ENCODE measurements around the gene NPTXR. TPM values are rescaled to one million over a fixed set of nuclear protein-coding genes. Genes with fewer than 3 reads are reported as not detected.

Gene NPTXR
- total RNA-seq, 4 donors from 2014 or later = 7.9 to 21.7 (median 12.5) TPM

DNA sequence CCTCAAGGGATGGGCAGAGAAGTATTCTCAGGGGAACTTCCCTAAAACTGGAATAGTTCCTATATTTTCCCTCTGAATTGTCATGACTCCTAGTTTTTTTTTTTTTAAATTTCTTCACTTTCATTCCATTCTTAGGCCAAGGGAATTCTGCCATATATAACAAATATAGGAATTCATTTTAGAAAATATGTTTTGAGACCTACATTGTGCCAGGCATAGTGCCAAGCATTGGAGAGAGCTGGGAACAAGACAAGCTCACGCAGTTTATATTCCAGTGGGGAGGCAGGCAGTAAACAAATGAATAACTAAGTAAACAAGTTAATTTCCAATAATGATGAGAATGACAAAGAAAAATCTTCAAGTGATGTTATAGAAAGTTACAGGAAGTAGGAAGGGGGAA is 2.6 kb upstream of the NPTXR start:
- no peak for ATAC-seq
- H3K27me3 ChIP-seq = no peaks in the 10 kb centered on the region
- 89% methylated on average over 1 of the region's 1 CpG; no CpG with 5 or more reads in 1 of the 2 donors for WGBS, 2 donors (ENCODE audit: low coverage in 1 of 2)
- peaks cover 0 to 28% (median 2%) of the 10 kb centered on the region in 3 donors for H3K4me1 ChIP-seq
- H3K9me3 ChIP-seq = no peaks in the 10 kb centered on the region
- H3K4me3 ChIP-seq = no peak overlapping the region
- TF ChIP-seq EP300 (IDR thresholded peaks at IDR 0.05) = no peak
- no peak for TF ChIP-seq POLR2A (IDR thresholded peaks at IDR 0.05)
- TF ChIP-seq POLR2AphosphoS5 (IDR thresholded peaks at IDR 0.05) = no peak
- TF ChIP-seq CTCF (IDR thresholded peaks at IDR 0.05) = no peak
- no peak overlapping the region for H3K27ac ChIP-seq
- no peaks in the 10 kb centered on the region for H3K36me3 ChIP-seq

DNA sequence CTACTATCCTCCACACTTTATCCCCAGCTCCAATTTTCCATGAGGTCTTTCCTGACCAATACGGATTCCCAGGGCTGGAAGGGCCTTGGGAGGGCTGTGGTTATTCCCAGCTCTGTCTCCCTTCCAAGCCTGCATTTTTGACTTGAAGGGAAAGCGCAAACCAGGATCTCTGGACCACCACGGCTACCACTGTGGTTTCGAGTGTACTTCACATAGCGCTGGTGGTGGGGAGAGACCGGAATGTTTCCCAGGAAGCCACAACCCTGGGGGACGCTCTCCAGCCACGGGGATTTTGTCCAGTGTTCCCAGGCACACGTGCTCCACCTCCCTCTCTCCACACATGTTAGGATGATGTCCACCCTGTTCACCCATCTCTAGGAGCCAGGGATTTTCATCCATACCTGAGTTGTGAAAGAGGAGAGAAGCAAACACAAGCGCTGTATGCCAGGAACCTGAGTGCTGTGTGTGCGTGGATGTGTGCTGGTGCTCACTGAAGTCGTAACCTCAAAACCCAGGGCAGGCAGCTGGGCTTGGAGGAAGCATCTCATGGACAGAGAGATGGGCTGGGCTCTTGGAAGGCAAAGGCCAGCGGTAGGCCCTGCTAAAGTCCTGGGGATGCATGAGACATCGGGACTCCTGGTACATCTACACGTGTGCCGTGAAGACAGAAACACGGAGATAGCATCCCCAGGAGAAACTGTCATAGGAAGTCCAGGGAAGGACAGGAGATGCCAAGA is 1.3 kb upstream of the NPTXR start:
- ATAC-seq = no peak
- WGBS, 2 donors (ENCODE audit: low coverage in 1 of 2) = 65 to 76% methylated on average over 5 to 15 of the region's 17 CpGs
- no peaks in the 10 kb centered on the region for H3K9me3 ChIP-seq
- H3K27me3 ChIP-seq = no peaks in the 10 kb centered on the region
- H3K36me3 ChIP-seq = no peaks in the 10 kb centered on the region
- H3K27ac ChIP-seq = peak overlapping the region in 2 of 4 donors; percentile 84 to 86
- peaks cover 0 to 33% (median 2%) of the 10 kb centered on the region in 3 donors for H3K4me1 ChIP-seq
- no peak overlapping the region for H3K4me3 ChIP-seq
- TF ChIP-seq POLR2AphosphoS5 (IDR thresholded peaks at IDR 0.05) (no peak), CTCF (IDR thresholded peaks at IDR 0.05) (no peak), POLR2A (IDR thresholded peaks at IDR 0.05) (no peak), EP300 (IDR thresholded peaks at IDR 0.05) (no peak)

DNA sequence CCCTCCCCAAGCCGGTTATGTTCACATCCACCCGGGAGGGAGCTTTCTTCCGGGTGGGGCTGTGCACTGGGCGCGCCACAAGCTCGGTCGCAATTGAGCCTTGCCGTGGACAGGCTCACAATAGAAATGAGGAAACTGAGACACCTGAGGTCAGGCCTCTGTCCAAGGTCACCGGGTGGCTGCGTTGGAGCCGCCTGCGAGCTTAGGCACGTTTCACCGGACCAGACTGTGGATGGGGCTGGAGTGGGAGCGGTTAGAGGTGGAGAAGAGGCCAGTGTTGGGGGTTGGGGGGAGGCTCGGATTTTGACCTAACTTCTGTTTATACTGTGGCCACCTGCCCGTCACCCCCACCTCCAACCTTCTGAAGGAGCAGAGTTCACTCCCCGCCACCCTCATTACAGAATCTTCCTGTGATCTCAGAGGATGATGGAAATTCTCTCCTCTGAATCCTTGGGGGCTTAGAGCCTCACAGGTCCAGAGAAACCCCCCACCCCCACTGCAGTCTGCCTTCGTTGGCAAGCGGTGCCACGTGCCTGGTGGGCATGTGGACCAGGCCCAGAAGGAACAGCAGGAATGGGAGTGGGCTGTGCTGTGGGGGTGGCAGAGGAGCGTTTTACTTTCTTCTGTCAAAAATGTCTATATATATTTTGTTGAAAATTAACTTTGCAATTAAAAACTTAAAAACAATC is 631 bp upstream of the NPTXR start:
- no peaks in the 10 kb centered on the region for H3K9me3 ChIP-seq
- no peaks in the 10 kb centered on the region for H3K36me3 ChIP-seq
- 43% methylated on average over 4 of the region's 22 CpGs; no CpG with 5 or more reads in 1 of the 2 donors for WGBS, 2 donors (ENCODE audit: low coverage in 1 of 2)
- TF ChIP-seq POLR2A (IDR thresholded peaks at IDR 0.05) (no peak), EP300 (IDR thresholded peaks at IDR 0.05) (no peak), CTCF (IDR thresholded peaks at IDR 0.05) (no peak), POLR2AphosphoS5 (IDR thresholded peaks at IDR 0.05) (no peak)
- peak overlapping the region in 1 of 2 donors; percentile 69 for H3K4me3 ChIP-seq
- peaks cover 0 to 33% (median 2%) of the 10 kb centered on the region in 3 donors for H3K4me1 ChIP-seq
- H3K27ac ChIP-seq = peak overlapping the region in 3 of 4 donors; percentile 81 to 86 (median 84)
- peak; percentile 8 for ATAC-seq
- H3K27me3 ChIP-seq = no peaks in the 10 kb centered on the region

DNA sequence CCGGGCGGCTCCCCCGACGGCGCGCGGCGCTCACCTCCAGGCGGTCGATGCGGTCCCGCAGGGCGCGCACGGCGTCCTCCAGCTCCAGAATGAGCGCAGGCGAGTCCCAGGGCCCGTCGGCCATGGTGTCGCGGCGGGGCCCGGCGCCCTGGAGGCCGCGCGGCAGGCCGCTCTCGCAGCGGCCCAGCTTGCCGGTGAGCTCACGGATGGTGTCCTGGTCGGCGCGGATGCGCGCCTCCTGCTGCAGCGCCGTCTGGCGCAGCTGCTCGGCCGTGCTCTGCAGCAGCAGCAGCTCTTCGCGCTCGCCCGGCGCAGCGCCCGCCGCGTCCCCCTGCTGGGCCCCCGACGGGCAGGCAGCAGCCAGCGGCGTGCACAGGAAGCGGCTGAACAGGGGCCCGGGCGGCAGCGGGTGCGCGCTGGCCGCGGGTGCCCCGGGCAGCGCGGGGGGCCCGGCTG is 599 bp downstream of the NPTXR start:
- Histone ChIP-seq H3K27me3 (no peaks in the 10 kb centered on the region), H3K9me3 (no peaks in the 10 kb centered on the region), H3K27ac (peak overlapping the region; percentile 74 to 86 (median 82)), H3K4me3 (peak overlapping the region; percentile 69 to 70), H3K4me1 (peaks cover 0 to 33% (median 2%) of the 10 kb centered on the region in 3 donors), H3K36me3 (no peaks in the 10 kb centered on the region)
- TF ChIP-seq CTCF (IDR thresholded peaks at IDR 0.05) = peak in 3 of 4 experiments; percentile 44 to 65 (median 57)
- no peak for TF ChIP-seq POLR2A (IDR thresholded peaks at IDR 0.05)
- peak; percentile 77 for ATAC-seq
- no CpG with 5 or more reads among the region's 68 CpGs for WGBS, 2 donors (ENCODE audit: low coverage in 1 of 2)
